Iris pigment epithelial cell (primary cell): ENCODE data around the gene SYT2.
"Not testable (repeated sequence)": the region's sequence is repeated elsewhere in the genome, so short reads cannot be mapped to it uniquely, and the experiment has no call there.

Experiments
- DNase-seq: peaks from one replicate; pipeline ENCODE4 v3.0.0-alpha.2; 2011; ENCODE audit warnings: low read depth

Gene SYT2

GRCh38 chr1:202624088-202624780, 86.0 kb downstream of the SYT2 start:
- DNase-seq, result no peak

GRCh38 chr1:202623476-202623875, 86.8 kb downstream of the SYT2 start:
- not testable (repeated sequence) for DNase-seq

GRCh38 chr1:202623075-202623474, 87.2 kb downstream of the SYT2 start:
- peak; percentile 69 for DNase-seq

GRCh38 chr1:202622388-202622787, 87.9 kb downstream of the SYT2 start:
- no peak for DNase-seq

GRCh38 chr1:202621446-202621845, 88.8 kb downstream of the SYT2 start:
- no peak for DNase-seq

- not testable (repeated sequence) for DNase-seq
Measured at GRCh38 chr1:202620036-202620435, 90.2 kb downstream of the SYT2 start.

- DNase-seq, result no peak
Measured at GRCh38 chr1:202619505-202619904, 90.7 kb downstream of the SYT2 start.

GRCh38 chr1:202619012-202619411, 91.2 kb downstream of the SYT2 start:
- not testable (repeated sequence) for DNase-seq

- DNase-seq, result no peak
Measured at GRCh38 chr1:202616355-202616915, 93.8 kb downstream of the SYT2 start.

GRCh38 chr1:202615501-202616354, 94.5 kb downstream of the SYT2 start:
- no peak for DNase-seq

GRCh38 chr1:202615208-202615500, 95.1 kb downstream of the SYT2 start:
- not testable (repeated sequence) for DNase-seq

- peak; percentile 32 for DNase-seq
Measured at GRCh38 chr1:202614363-202615207, 95.7 kb downstream of the SYT2 start.

GRCh38 chr1:202613571-202613970, 96.7 kb downstream of the SYT2 start:
- no peak for DNase-seq

GRCh38 chr1:202612036-202612435, 98.2 kb downstream of the SYT2 start:
- DNase-seq, result not testable (repeated sequence)

GRCh38 chr1:202605515-202605914, 104.7 kb downstream of the SYT2 start:
- DNase-seq, result no peak

- no peak for DNase-seq
Measured at GRCh38 chr1:202603435-202603834, 106.8 kb downstream of the SYT2 start.

- DNase-seq, result no peak
Measured at GRCh38 chr1:202600432-202601041, 109.7 kb downstream of the SYT2 start.

GRCh38 chr1:202599669-202600431, 110.4 kb downstream of the SYT2 start:
- DNase-seq, result peak; percentile 86

GRCh38 chr1:202597090-202597761, 113.0 kb downstream of the SYT2 start:
- no peak for DNase-seq

- DNase-seq, result no peak
Measured at GRCh38 chr1:202596638-202597037, 113.6 kb downstream of the SYT2 start.
